GM18498 (cell line): ENCODE data around the gene MACROD2.

ENCODE experiments used
- ATAC-seq: cut with Tn5 transposase; IDR thresholded peaks from one replicate; pipeline ENCODE4 v1.9.1; 2021; ENCODE audit warnings: mild to moderate bottlenecking, moderate library complexity; ENCODE audit not compliant: unreplicated experiment

Gene MACROD2

DNA sequence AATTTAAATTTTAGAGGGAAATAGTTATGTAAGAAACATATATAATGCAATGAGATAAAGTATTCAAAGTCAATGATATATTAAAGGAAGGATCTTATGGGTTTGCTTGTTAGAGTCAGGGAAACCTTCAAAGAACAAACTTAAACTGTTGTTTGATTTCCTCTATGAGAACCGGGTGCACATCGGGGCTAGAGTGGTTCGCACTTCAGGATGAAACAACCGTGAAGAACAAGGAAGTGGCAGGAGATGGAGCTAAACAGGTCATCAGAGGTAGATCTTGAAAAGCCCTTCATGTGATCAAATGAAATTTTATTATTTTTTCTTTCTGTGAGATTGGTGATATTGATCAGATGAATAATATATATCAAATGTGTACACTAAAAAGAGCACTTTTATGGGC lies 1294.0 kb downstream of the MACROD2 start:
- ATAC-seq, result no peak

DNA sequence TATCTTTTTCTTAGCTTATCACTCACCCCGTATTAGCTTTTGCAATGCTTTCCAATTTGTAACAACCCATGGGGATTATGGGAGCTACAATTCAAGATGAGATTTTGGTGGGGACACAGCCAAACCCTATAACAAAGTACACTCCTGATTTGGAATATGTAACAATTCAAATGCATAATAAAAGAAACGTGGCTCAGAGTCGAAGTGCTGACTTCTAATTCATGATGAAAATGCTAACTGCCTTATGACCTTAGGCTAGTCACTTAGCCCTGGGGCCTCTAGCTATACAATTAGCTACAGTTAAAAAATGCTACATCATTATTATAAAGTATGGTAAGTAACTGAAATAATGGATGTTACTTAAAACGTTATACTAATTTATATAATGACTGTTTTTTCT lies 1297.1 kb downstream of the MACROD2 start:
- no peak for ATAC-seq

DNA sequence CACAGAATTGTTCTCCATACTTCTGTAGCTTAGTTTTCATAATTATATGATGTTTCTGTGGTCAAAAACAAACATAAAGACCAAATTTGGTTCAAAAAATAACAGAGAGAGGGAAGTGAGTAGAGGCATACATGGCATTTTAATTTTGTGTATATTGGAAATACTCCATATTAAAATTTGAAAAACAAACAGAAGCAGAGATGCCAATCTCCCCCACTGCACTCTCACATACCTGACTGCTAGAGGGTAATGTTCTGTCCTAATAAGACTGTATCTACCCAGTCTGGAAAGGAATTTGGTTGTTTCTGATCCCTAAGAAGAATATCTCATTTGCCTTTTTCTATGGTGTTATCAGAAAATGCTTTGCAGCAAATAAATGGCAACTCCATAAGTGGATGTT lies 1301.1 kb downstream of the MACROD2 start:
- ATAC-seq, result no peak

DNA sequence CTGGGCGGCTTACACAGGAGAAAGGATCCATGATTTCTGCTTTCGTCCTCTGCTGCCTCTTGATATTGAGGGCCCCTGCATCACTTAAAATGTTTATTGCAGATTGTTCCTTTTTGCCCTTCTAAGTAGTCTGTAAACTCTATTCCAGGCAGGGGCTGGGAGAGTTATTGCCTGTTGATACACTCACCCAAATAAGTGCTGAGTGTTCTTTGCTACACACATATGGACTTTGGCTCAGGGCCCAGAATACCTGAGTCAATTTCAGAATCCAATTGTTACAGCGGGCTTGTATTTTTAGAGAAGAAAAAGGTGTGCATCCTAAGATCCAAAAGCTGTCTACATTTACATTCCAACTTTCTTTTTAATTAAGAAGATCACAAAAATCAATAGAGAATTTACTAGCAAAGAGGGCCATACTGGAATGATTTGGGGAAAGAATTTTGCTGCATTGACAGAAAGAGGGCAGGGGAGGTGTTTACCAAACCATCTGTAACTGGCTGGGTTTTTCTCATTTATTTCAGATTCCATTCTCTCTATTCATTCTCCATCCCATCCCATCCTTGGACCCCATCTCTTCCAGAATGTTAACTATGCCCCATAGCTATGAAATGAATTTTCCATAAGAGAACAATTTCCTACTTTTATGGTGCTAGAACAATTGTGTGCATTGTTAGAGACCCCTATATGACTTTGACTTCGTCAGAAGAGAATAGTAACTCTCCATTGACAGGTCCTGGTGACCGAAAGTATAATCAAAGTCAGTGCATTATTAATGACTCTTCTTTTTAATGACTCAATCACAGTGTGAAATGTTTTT lies 1302.0 kb downstream of the MACROD2 start:
- ATAC-seq, result no peak

DNA sequence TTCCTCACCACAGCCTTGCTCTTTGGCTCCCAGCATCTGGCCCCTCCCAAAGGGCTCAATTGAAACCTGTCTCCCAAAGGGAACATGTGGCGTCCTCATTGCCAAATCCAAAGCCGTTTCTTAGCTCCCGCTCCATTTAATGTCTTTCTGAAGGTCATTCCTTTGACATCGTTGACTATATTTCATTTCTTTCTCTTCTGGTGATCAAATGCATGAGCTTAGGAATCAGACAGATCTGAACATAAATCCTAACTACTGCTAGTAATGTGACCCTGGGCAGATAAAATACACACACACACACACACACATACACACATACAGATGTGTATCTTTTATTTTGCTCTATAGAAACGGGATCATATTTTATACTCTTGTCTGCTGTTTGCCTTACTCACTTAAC lies 1306.8 kb downstream of the MACROD2 start:
- no peak for ATAC-seq

DNA sequence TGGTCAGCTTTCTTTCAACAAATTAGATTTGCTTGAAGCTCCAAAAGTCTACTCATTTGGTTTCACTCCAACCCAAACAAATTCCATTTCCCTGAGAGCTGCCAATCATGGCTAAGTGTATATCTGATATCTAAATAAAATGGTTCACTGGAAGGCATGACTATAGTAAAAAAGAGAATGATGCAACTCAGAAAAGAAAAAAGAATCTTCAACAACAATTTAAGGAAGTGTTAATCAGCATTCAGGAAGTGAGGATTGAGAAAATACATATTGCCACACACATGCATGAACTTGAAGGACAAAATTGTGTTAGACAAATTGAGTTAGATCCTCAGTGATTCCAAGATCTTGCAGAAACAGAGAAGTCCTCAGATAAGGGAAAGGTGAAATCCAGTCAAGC lies 1315.0 kb downstream of the MACROD2 start:
- ATAC-seq, result no peak

DNA sequence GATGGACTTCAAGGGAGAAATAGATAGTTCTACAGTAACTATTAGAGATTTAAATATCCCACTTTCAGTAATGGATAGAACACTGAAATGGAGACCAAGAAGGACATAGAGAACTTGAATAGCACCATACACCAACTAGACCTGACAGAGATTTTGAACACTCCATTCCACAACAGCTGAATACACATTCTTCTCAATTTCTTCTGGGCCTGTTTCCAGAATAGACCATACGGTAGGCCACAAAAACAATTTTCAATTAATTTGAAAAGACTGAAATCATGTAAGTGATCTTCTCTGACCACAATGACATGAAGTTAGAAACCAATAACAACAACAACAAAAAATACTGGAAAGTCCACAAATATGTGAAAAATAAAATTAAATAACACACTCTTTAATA lies 1321.2 kb downstream of the MACROD2 start:
- no peak for ATAC-seq

DNA sequence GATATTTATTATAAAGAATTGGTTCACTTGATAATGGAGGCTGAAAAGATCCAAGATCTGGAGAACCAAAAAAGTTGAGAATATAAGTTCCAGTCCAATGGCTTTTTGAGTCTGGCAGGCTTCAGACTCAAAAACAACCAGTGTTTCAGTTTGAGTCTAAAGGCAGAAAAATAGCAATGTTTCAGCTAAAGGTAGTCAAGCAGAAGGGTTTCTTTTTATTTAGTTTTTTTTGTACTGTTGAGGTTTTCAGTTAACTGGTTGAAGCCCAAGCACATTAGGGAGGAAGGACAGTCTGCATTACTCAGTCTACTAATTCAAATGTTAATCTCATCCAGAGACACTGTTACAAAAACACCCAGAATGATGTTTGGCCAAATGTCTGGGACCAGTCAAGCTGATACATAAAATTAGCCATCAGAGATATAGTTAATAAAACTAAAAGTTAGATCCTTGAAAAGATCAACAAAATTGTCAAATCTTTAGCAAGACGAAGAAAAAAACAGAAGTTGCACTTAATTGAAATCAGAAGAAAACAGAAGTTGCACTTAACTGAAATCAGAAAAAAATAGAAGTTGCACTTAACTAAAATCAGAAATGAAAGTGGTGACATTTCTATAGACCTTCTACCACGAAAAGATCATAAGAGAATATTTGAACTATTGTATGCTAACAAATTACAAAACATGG lies 1322.4 kb downstream of the MACROD2 start:
- ATAC-seq, result peak; percentile 85

DNA sequence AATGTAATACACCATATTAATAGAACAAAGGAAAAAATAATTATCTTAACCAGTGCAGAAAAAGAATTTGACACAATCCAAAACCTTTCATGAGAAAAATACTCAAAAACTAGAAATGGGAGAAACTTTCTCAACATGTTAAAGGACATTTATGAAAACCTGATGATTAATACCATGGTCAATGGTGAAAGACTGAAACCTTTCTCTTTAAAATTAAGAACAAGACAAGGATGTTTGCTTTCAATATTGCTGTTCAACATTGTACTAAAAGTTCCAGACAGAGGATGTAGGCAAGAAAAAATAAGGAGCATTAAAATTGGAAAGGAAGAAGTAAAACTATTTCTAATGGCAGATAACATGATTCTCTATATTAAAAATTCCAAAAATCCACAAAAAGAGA lies 1323.4 kb downstream of the MACROD2 start:
- no peak for ATAC-seq

DNA sequence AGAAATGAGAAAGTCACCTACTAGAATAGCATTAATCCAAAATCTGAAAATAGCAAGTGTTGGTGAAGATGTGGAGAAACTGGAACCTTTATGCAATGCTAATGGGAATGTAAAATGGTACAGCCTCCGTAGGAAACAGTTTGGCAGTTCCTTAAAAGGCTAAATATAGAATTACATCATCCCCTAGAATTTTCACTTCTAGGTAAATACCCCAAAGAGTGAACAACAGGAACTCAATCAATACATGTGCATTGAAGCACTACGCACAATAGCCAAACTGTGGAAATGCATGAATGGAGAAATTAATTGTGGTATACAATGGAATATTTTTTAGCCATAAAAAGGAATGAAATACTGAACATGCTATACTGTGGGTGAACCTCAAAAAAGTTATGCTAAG lies 1324.1 kb downstream of the MACROD2 start:
- no peak for ATAC-seq

DNA sequence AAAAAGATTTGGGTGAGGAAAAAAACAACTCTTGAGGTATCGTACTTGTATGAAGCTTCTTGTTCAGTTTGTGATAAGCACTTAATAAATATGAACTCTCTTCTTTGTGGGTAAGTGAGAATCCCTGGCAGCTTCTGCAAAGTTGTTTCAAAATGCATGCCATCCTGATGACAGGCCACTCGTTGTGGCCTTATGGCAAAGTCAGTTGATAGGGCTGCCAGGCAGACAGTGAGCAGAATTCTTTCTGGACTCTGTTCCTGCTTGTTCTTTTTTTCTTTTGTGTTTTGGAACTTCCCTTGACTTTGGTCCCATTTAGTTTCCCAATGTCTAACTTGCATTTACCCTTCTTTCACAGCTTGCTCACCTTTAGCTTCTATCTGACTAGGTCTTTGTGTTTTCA lies 1325.6 kb downstream of the MACROD2 start:
- no peak for ATAC-seq

DNA sequence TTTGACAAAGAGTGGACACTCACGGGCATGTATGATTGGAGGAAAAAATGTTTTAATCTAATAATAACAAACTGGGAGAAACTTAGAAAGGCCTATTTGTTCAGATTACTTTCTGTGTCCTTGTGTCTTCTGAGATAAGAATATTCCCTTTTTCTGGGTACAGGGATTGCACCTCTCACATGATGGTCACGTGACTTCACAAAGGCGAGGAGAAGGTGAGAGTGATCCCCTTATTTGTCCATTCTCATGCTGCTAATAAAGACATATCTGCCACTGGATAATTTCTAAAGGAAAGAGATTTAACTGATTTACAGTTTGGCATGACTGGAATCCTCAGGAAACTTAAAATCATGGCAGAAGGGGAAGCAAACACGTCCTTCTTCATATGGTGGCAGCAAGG lies 1331.8 kb downstream of the MACROD2 start:
- no peak for ATAC-seq

DNA sequence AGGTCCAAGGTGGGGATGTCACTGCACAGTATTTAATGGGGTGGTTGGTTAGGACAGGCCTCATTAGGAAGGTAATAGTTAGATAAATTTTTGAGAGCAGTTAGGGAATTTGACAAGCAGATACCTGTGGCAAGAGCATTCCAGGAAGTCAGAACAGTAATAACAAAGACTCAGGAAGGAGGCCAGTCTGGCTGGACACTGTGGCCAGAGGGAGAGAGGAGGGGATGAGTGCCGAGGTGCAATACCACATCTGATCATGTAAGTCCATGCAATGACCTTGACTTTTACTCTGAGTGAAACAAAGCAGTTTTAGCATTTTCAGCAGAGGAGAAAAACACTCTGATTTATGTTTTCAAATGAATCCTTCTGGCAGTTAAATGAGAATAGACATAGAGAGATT lies 1332.8 kb downstream of the MACROD2 start:
- ATAC-seq, result no peak

DNA sequence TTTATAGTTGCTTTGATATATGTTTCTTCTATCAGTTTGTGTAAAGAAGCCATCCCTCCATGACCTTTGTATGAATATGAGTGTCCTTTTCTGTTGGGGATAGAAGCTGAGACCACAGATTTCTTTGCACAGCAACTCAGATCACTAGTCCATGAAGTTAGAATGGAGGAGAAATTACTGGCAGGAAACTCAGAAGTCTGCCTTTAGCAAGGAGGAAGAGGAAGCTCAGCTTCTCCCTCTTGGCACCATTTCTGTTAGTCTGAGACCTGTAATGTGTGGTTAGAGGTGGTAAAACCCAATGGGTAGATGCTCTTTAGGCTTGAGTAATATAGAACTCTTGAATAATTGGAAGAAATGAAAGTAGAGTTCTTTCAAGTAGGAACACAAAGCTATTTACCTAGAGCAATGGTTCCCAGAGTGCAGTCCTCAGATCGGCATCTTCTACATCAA lies 1337.4 kb downstream of the MACROD2 start:
- ATAC-seq, result peak; percentile 81

DNA sequence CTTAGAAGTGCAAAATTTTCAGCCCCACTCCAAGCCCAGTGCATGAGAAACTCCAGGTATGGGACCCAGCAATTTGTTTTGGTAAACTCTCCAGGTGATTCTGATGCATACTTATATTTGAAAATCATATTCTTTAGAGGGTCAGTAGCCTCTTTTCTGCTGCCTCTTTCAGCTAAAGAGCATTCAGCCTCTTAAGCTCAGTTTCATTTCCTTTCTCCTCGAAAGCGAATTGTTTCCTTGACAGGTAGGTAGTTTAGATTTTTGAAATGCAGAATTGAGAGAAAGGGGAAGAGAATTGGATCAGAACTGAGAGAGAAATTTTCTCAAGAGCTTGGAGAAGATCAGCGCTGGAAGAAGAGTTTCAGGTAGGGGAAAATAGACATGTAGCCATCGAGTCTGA lies 1337.9 kb downstream of the MACROD2 start:
- peak; percentile 52 for ATAC-seq

DNA sequence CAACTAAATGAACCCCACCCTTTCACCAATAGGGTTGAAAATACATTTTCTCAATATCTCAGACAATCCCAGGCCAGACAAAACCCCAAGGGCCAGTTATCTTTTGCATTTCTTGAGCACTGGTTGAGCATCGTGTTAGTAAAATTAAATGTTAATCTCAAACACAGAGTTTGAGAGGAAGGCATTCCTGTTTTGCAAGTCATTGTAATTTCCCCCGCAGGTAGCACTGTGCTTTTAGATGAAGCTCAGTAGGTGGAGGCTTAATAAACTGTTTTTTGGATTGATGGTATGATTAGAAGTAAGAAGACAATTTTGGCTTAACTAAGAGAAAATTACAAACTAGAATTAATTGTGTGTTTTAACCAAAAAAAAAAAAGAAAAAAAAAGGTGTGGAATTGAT lies 1340.7 kb downstream of the MACROD2 start:
- no peak for ATAC-seq

DNA sequence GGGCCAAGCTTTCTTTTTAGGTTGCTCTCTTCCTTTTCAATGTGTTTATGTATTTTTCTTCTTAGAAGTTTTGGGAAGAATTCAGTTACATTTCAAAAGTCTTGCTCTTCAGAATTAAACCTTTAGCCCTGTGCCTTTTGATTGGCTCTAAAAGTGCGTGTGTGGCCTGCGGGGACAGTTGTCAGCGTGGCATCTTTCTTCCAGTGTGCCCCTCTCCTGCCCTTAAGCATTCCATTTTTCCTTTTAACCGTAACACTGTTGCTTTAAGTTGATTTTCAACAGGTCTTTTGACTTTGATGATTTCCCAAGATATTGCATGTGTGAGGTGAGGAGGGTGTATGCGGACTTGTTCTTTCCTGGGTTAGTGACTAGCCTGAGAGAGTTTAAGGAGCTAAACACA lies 1341.2 kb downstream of the MACROD2 start:
- no peak for ATAC-seq

DNA sequence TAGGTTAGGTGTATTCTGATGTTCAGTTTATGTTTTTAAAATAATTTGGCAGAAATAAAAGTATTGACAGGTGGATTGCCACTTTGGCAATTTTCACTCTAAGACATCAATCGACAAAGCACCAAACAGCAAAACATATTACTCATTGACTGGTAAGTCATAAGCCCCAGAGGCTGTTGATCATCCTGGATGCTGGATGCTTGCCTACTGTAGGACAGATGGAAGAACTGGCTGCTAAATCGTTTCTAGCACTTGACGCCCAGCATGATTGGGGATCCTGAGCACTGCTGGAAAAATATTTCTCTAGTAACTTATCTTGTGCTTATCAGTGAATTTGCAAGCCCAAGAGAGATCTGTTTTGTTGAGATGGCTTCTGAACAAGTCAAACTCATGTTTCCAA lies 1343.9 kb downstream of the MACROD2 start:
- no peak for ATAC-seq

DNA sequence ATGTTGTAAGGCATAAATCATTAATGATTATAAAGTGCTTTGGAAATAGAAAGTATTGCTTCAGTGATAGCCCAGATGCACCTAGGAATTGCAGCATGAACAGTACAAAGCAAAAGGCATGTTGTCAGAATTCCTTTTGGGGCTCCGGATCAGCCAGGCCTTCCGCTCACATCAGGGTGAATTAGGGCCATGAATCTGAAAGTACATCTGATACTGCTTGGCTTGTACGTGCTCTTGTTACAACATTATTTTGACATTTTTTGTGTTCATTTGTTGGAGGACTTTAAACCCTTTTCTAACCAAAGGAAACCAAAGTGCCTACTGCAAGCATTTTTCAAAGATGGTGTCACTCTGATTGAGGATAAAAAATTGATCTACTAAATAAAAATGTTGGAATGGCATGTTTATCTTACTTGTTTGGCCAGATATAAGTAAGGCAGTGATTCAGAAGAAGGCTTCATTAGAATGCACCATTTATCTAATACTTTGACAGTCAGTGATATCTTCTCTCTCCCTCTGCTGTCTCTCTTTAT lies 1347.7 kb downstream of the MACROD2 start:
- ATAC-seq, result no peak

DNA sequence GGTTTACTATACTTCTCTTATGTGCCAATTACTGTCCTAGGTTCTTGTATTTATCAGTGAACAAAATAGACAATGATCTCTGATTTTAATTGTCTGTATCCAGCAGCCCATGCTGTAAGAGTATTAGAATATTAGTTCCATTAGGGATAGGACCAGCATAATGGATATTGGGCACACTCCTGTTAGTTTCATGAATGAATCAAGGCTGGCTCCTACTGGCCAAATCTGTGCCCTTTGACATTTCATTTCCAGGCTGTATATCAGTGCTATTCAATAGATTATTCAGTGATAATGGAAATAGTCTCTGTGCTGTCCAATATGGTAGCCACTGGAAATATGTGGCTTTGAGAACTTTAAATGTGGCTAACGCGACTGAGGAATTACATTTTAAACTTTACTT lies 1350.0 kb downstream of the MACROD2 start:
- no peak for ATAC-seq

DNA sequence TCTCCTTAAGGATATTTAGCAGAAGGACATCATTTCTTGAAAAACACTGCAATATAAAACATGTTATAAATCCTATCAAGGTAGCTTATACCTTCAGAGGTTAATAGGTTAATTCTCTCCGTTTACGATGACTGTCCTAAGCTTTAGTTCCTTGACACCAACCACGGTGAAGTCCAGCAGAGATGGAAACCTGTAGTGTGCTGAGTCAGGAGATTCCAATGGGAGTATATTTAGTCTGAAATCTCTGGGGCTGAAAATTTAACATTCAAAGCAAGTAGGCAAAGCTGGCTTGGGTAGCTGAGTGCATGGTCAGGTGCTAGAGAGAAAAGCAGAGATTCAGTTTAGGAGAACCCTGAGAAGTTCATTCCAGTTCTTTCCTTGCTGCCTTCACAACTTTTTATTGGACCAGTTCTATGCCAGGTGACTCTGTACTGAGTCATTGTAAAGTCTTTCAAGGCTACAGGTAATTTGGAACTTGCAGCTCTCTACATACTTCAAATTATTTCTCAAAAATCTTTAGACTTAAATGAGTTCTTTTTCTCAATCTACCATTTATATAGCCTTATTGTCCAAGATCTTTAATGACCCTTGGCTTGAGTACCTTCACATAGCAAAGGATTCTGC lies 1351.5 kb downstream of the MACROD2 start:
- no peak for ATAC-seq

DNA sequence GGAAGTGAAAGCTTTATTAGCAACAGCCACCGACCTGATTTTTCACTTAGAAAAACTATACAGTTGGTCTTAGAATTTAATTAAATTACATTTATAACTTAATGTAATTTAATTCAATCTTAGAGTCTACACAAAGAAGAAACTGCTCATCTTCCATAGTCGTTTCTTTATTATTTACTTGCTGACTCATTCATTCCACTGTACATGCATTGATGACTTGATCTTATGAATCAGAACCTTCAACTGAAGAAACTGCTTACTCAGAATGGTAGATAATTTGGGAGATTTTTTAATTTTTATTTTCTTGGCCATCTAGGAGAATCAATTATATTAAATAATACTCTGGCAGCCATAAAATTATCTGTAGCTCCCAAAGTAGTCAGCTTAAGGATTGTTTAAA lies 1363.7 kb downstream of the MACROD2 start:
- no peak for ATAC-seq
